Large intestine (tissue), 3 donors: Measurements from ENCODE around the gene COPS9. TPM values are rescaled to one million over a fixed set of nuclear protein-coding genes. Genes with fewer than 3 reads are reported as not detected.

Experiments used
- DNase-seq, 2 donors: peaks; one replicate each; pipeline versions ENCODE4 v3.0.0 to v3.0.0-alpha.2; 2013
- H3K27ac ChIP-seq: one replicate; pipeline ENCODE4 v1.5.1; 2013; ENCODE audit warnings: low read length
- H3K27me3 ChIP-seq: 2 replicates; pipeline ENCODE4 v1.6.1; 2013; ENCODE audit warnings: low read length; ENCODE audit not compliant: control insufficient read depth, insufficient read depth
- H3K36me3 ChIP-seq: 2 replicates; pipeline ENCODE4 v1.6.1; 2013; ENCODE audit warnings: low read length; ENCODE audit not compliant: control insufficient read depth, insufficient read depth
- H3K4me1 ChIP-seq: one replicate; pipeline ENCODE4 v1.6.1; 2013; ENCODE audit warnings: low read length; ENCODE audit not compliant: control insufficient read depth, insufficient read depth
- H3K4me3 ChIP-seq: one replicate; pipeline ENCODE4 v1.5.1; 2013; ENCODE audit warnings: low read length
- H3K9me3 ChIP-seq: one replicate; pipeline ENCODE4 v1.6.1; 2013; ENCODE audit warnings: mild to moderate bottlenecking, low read depth, low read length, moderate library complexity; ENCODE audit not compliant: control insufficient read depth
- WGBS: methylation state at CpG from one replicate; pipeline ENCODE4 v1.1.5; 2013; ENCODE audit warnings: low lambda C conversion rate; ENCODE audit not compliant: insufficient coverage; 5-methylcytosine and 5-hydroxymethylcytosine counted together
- polyA plus RNA-seq: library from polyadenylated mRNA; unstranded; fragments of 120-200 nt; gene quantifications from one replicate; pipeline ENCODE4 v1.2.1, GENCODE V29; 2013

COPS9 gene
- polyA plus RNA-seq, 1 donor, result 106 TPM

DNA sequence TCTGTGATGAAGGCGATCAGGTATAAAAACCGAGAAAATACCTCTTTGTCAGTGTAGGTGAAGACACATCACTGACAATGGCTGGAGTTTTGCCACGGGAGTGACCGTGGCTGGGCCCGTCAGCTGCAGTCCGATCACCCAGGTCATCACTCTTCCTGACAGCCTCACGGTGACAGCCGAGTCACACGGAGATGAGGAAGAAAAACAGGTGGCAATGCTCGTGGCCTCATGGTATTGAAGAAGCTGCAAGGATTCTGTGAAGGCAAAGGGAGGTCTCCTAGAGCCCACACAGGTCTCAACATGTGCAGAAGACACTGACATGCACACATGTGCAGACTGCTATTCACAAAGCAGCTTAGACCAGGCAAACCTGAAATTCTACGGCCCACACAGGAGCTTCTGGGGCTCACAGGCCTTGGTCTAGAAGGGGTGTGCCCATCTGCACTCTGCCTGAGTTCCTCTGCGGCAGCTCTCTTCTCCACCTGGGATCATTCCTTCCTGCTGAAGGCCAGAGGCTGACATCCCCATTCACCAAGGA lies 7.4 kb downstream of the COPS9 start:
- Histone ChIP-seq H3K9me3 (no peaks in the 10 kb centered on the region), H3K27me3 (no peaks in the 10 kb centered on the region), H3K36me3 (peaks cover 72% of the 10 kb centered on the region), H3K4me1 (no peaks in the 10 kb centered on the region), H3K4me3 (no peak overlapping the region), H3K27ac (no peak overlapping the region)
- DNase-seq, result no peak
- WGBS, result no CpG with 5 or more reads among the region's 12 CpGs

DNA sequence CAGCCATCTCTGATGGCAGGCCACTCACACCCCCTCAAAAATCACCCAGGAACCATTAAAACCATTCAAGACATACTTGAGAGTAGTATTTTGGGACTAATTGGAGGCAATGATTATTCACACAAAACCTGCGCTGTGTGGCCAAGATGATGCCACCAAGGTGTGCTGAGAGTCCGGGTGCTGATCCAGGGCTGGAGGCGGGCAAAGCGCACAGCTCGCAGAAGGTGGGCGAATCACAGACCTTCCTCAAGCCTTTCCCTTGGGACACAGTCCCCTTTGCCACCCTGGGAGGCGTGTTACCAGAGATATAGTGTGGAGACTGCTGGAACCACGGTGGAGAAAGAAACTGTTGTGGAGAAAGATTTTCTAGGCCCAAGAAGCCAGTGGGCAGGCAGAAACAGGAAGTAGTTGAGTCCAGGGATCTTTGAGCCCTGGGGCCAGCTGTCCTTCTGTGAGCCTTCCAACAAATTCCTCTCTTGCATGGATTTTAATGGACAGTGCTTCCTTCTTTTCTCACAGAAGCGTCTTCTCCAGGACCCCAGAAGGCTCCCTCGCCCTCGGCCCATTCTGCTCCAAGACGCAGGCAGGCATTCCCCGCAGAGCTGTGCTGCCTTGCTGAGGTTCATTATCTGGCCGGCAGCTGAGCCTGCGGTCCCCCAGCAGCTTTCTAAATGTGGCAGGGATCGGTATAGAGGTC lies 8.0 kb downstream of the COPS9 start:
- Histone ChIP-seq H3K27ac (no peak overlapping the region), H3K27me3 (no peaks in the 10 kb centered on the region), H3K4me3 (no peak overlapping the region), H3K4me1 (no peaks in the 10 kb centered on the region), H3K36me3 (peaks cover 68% of the 10 kb centered on the region), H3K9me3 (no peaks in the 10 kb centered on the region)
- WGBS, result no CpG with 5 or more reads among the region's 16 CpGs
- DNase-seq, result no peak

DNA sequence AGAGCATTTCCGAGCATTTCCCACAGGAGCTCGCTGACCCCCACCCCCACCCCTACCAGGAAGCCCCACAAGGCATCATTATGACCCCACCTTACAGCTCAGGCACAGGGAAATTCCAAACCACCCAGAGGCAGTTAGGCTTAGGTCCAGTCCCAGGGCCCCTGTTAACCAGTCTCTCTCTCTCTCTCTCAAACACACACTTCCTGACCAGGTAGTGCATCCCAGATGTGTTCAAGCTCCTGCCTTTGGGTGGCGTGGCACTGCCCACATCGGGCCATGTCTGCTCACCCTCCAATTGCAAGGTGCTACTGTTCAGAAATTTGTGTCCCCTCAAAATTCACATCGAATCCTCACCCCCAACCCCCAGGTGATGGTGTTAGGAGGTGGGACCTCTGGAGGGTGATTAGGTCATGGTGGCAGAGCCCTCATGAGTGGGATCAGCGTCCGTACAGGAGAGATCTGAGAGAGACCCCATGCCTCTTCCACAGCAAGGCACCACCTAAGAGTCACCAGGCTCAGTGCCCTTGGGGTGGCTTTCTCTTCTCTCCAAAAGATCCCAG lies 8.8 kb downstream of the COPS9 start:
- Histone ChIP-seq H3K4me1 (no peaks in the 10 kb centered on the region), H3K27me3 (no peaks in the 10 kb centered on the region), H3K4me3 (no peak overlapping the region), H3K27ac (no peak overlapping the region), H3K36me3 (peaks cover 60% of the 10 kb centered on the region), H3K9me3 (no peaks in the 10 kb centered on the region)
- no CpG with 5 or more reads among the region's 7 CpGs for WGBS
- no peak for DNase-seq

DNA sequence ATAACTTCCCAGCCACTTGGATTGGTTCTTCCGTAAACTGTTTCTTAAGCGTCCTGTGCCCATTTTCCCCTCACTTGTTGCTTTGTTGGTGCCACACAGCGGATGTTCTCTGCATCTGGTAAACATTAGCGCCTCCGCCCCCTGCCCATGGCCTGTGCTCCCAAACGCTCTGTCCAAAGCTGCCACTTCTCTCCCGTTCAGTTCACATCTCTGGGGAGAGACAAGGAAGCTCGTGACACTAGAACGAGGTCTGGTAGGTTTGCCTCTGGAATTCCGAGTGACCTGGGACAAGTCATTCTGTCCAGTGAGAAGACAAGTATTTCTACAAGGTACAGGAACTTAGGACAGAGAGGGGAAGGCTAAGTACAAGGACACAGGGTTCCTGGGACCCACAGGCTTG lies 9.4 kb downstream of the COPS9 start:
- no peaks in the 10 kb centered on the region for H3K27me3 ChIP-seq
- no peak for DNase-seq
- no peak overlapping the region for H3K4me3 ChIP-seq
- 100% methylated on average over 3 of the region's 10 CpGs for WGBS
- peaks cover 55% of the 10 kb centered on the region for H3K36me3 ChIP-seq
- no peak overlapping the region for H3K27ac ChIP-seq
- no peaks in the 10 kb centered on the region for H3K4me1 ChIP-seq
- H3K9me3 ChIP-seq, result no peaks in the 10 kb centered on the region

DNA sequence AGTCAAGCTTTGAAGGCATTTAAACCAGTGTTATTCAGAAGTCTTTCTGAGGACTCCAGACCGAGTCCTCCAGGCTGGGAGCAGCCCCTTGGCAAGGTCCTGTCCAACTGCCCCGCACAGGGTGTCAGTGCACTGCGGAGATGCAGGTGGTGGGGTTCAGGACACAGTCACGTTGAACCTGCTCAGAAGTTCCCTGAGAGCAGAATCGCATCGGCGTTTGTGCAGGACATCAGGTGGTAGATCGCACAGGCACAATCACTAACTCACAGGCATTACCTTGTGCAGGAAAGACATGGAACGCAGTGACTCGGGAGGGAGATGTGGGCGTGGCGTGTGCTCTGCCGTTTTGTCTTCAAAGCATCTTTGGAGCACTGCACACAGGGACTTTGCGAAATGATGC lies 10.4 kb downstream of the COPS9 start:
- no peak for DNase-seq
- WGBS, result no CpG with 5 or more reads among the region's 14 CpGs
- Histone ChIP-seq H3K27ac (no peak overlapping the region), H3K36me3 (peaks cover 45% of the 10 kb centered on the region), H3K4me1 (no peaks in the 10 kb centered on the region), H3K27me3 (no peaks in the 10 kb centered on the region), H3K4me3 (no peak overlapping the region), H3K9me3 (no peaks in the 10 kb centered on the region)

DNA sequence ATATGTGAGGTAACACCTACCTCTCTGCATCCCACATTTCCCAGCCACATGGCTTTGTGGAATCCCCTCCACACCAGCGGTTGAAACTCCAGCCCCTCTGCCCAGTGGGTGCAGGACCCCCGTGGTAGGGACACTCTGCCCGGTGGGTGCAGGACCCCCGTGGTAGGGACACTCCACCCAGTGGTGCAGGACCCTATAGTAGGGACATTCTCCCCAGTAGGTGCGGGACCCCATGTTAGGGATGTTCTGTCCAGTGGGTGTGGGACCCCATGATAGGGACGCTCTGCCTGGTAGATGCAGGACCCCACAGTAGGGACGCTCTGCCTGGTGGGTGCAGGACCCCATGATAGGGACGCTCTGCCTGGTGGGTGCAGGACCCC lies 11.5 kb downstream of the COPS9 start:
- DNase-seq, result no peak
- Histone ChIP-seq H3K36me3 (peaks cover 34% of the 10 kb centered on the region), H3K9me3 (no peaks in the 10 kb centered on the region), H3K27ac (no peak overlapping the region), H3K4me3 (no peak overlapping the region), H3K27me3 (no peaks in the 10 kb centered on the region), H3K4me1 (no peaks in the 10 kb centered on the region)
- WGBS, result no CpG with 5 or more reads among the region's 8 CpGs

DNA sequence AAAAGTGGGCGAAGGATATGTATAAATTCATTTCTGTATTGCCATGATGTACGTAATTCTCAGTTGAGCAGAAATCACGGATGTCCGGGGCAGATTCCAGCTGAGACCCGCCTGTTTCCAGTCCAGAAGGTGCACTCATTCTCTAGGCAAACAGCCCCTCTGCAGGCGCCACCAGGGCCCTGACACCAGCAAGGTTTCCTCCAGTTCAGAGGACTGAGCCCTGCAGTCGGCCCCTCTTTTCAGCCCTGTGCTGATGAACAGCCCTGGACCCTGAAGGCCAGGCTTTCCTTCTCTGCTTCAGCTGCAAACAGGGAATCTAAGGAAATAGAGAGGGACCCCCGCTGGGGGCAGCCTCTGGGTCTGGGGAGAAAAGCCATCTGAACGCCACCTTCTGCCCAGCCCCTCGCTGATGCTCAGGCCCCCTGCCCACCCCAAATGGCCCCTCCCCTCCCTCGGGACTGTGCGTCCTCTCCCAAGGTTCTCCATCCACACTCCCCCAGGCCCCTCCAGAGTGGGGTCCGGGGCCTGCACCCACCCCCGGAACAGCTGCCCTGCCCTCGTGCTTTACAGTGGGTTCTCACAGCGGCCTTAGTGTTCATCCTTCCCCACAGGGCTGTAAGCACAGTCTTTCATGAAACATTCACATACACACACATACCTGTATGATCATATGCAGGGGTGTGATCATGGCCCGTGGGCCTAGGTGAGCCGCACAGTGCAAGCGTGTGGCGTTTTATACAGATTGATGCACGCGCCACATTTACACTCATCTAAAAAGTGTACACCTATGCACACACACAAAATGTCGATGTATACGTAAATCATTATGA lies 12.1 kb downstream of the COPS9 start:
- no peaks in the 10 kb centered on the region for H3K9me3 ChIP-seq
- H3K27ac ChIP-seq, result no peak overlapping the region
- no peaks in the 10 kb centered on the region for H3K4me1 ChIP-seq
- no peaks in the 10 kb centered on the region for H3K27me3 ChIP-seq
- DNase-seq, result no peak
- peaks cover 28% of the 10 kb centered on the region for H3K36me3 ChIP-seq
- WGBS, result no CpG with 5 or more reads among the region's 24 CpGs
- no peak overlapping the region for H3K4me3 ChIP-seq

DNA sequence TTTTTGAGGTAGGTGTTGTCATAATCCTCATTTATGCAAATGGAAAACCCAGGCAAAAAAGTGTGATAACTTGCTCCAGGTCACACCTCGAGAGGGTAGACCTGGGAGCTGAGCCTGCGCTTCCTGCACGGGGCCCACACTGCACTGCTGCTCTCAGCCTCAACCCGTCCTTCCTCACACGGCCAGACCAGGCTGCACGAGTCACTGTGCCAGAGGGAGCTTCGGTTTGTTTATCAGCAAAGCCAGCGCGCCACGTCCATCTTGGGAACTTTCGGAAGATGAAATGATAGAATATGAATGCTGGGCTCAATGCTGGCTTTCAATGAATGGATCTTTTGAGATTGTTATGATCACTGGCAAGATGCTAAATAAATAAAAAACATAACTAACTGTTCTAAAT lies 14.4 kb downstream of the COPS9 start:
- Histone ChIP-seq H3K27ac (no peak overlapping the region), H3K4me1 (no peaks in the 10 kb centered on the region), H3K4me3 (no peak overlapping the region), H3K9me3 (no peaks in the 10 kb centered on the region), H3K27me3 (no peaks in the 10 kb centered on the region), H3K36me3 (peaks cover 7% of the 10 kb centered on the region)
- no peak for DNase-seq
- WGBS, result no CpG with 5 or more reads among the region's 11 CpGs

DNA sequence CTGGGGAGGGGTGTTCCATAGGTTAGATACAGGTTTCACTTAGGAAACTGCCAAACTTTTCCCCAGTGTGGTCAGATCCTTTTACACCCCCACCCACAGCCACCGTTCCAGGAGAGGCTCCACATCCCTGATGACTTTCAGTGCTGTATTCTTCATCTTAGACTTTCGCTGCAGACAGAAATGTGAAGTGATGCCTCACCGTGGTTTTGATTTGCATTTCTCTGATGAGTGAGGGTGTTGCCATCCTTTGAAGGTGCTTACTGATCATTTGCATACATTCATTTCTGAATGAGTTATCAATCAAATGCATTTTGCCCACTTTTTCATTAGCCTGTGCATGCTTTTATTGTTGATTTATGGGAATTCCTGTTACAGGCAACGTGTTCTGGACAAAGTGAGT lies 14.9 kb downstream of the COPS9 start:
- Histone ChIP-seq H3K27ac (no peak overlapping the region), H3K9me3 (no peaks in the 10 kb centered on the region), H3K27me3 (no peaks in the 10 kb centered on the region), H3K4me1 (no peaks in the 10 kb centered on the region), H3K36me3 (peaks cover 5% of the 10 kb centered on the region), H3K4me3 (no peak overlapping the region)
- no CpG with 5 or more reads among the region's 4 CpGs for WGBS
- DNase-seq, result no peak

DNA sequence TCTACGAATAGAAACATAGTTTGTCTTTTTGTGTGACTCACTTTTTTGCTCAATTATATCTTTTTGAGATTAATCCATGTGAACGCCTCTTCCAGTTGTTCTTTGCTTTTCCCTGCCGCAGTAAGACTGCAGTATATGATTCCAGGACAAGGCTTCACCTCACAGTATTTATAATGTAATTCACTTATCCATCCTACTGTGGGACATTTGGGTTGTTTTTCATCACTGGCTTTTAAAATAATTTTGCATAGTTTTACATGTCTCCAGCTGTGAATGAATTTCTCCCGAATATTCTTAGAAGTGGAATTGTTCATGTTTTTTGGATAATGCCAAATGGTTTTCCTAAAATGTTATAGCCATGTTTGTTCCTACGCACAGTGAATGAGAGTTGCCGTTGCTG lies 21.9 kb downstream of the COPS9 start:
- no peak overlapping the region for H3K4me3 ChIP-seq
- WGBS, result 82% methylated on average over 3 of the region's 6 CpGs
- no peaks in the 10 kb centered on the region for H3K4me1 ChIP-seq
- peaks cover 7% of the 10 kb centered on the region for H3K27me3 ChIP-seq
- H3K36me3 ChIP-seq, result no peaks in the 10 kb centered on the region
- DNase-seq, result no peak
- no peaks in the 10 kb centered on the region for H3K9me3 ChIP-seq
- H3K27ac ChIP-seq, result no peak overlapping the region
